ENCODE data around the gene XPR1. TPM values are rescaled to one million over a fixed set of nuclear protein-coding genes. Genes with fewer than 3 reads are reported as not detected.

Gene XPR1
- total RNA-seq, 1 donor from 2014 or later: 37.9 TPM

DNA sequence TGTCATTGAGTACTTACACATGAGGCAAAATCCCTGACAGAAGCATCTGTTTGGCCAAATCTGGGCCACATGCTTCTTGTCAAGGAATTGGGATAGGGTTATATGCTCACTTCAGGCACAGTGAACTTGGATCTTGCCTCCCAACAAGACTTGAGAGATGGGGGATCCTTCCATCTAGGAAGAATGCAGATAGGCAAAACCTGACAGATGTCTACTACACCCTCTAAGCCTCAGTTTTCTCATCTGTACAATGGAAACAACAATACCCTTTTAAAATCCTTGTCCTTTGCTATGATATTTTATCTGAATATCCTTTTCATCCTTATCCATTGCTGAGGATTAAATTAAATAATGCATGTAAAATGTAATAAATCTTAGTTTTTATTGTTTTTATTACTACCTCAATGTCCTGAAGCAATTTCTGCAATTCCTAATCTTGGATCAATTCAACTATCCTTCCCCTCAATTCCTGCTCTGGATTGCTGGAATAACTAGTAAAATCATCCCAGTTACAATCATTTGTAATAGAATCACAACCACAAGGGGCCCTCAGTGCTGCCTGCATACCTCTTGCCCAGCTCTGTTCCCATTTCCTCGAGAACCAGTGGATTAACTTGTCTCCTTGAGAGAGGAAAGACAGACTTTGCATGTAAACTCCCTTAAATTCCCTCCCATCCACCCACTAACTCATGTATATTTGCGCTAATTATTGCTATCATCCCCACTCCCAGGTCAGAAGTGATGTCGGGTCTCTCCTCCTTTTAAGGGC, 8.1 kb upstream of the XPR1 start:
- Mint-ChIP-seq H3K4me3 (no peak overlapping the region), H3K36me3 (no peaks in the 10 kb centered on the region), H3K4me1 (peaks cover 4% of the 10 kb centered on the region), H3K27ac (no peak overlapping the region), H3K9me3 (no peaks in the 10 kb centered on the region), H3K27me3 (ENCODE audit: low read depth) (no peaks in the 10 kb centered on the region)
- TF ChIP-seq, protein P1, sequence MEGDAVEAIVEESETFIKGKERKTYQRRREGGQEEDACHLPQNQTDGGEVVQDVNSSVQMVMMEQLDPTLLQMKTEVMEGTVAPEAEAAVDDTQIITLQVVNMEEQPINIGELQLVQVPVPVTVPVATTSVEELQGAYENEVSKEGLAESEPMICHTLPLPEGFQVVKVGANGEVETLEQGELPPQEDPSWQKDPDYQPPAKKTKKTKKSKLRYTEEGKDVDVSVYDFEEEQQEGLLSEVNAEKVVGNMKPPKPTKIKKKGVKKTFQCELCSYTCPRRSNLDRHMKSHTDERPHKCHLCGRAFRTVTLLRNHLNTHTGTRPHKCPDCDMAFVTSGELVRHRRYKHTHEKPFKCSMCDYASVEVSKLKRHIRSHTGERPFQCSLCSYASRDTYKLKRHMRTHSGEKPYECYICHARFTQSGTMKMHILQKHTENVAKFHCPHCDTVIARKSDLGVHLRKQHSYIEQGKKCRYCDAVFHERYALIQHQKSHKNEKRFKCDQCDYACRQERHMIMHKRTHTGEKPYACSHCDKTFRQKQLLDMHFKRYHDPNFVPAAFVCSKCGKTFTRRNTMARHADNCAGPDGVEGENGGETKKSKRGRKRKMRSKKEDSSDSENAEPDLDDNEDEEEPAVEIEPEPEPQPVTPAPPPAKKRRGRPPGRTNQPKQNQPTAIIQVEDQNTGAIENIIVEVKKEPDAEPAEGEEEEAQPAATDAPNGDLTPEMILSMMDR (IDR thresholded peaks at IDR 0.05; ENCODE audit: unreplicated experiment): no peak
- no peak for DNase-seq (ENCODE audit: low spot score in 2 of 2, unreplicated experiment in 2 of 2)

DNA sequence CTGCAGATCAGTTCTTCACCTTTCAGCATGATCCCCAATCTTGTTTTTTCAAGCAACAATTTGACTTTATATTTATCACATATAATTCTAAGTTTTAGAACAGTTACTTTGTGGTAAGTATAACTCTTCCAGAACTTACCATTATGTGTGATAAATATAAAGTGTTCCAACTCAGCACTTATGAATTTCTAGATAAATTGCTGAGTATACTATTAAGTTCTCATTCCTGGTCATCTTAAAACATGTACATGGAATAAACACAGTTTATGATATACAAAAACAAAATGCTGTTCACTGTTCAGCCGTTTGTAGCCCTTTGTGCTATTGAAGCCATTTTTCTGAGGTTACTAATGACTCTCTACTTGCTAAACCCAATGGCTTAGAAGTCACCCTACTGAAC, 5.1 kb upstream of the XPR1 start:
- Mint-ChIP-seq H3K4me1 (peaks cover 10% of the 10 kb centered on the region), H3K36me3 (no peaks in the 10 kb centered on the region), H3K4me3 (no peak overlapping the region), H3K27me3 (ENCODE audit: low read depth) (no peaks in the 10 kb centered on the region), H3K27ac (no peak overlapping the region), H3K9me3 (no peaks in the 10 kb centered on the region)
- no peak for DNase-seq (ENCODE audit: low spot score in 2 of 2, unreplicated experiment in 2 of 2)
- TF ChIP-seq, protein P1 (IDR thresholded peaks at IDR 0.05; ENCODE audit: unreplicated experiment): no peak

DNA sequence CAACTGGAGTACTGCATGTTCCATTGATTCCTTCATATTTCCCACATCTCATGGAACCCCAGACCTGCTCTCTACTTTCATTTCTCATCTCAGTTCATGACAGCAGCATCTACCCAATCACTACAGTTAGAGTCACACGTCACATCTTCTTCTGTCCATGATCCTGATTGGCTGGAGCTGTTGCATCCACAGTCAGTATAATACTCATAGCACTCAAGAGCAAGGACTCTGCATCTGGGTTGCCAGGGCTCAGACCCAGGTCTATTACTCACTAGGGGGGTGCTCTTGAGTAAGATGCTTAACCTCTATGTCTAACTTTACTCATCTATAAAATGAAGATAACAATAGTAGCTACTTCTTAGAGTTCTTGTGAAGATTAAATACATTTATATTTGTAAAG, 4.4 kb upstream of the XPR1 start:
- TF ChIP-seq, protein P1 (IDR thresholded peaks at IDR 0.05; ENCODE audit: unreplicated experiment): no peak
- Mint-ChIP-seq H3K9me3 (no peaks in the 10 kb centered on the region), H3K4me1 (peaks cover 10% of the 10 kb centered on the region), H3K27ac (no peak overlapping the region), H3K27me3 (ENCODE audit: low read depth) (no peaks in the 10 kb centered on the region), H3K36me3 (no peaks in the 10 kb centered on the region), H3K4me3 (no peak overlapping the region)
- DNase-seq (ENCODE audit: low spot score in 2 of 2, unreplicated experiment in 2 of 2): no peak

DNA sequence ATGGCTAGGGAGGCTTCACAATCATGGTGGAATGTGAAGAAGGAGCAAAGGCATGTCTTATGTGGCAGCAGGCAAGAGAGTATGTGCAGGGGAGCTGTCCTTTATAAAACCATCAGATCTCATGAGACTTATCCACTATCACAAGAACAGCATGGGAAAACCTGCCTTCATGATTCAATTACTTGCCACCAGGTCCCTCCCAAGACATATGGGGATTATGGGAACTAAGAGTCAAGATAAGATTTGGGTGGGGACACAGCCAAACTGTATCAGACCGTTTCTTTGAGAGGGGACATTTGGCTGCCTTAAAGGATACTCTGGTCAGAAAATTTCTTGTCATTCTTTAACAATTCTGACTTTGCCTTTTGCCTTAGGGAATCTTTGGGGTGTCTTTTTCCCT, 3.2 kb upstream of the XPR1 start:
- no peaks in the 10 kb centered on the region for H3K27me3 Mint-ChIP-seq (ENCODE audit: low read depth)
- no peaks in the 10 kb centered on the region for H3K9me3 Mint-ChIP-seq
- H3K4me3 Mint-ChIP-seq: no peak overlapping the region
- no peak for DNase-seq (ENCODE audit: low spot score in 2 of 2, unreplicated experiment in 2 of 2)
- no peak overlapping the region for H3K27ac Mint-ChIP-seq
- H3K36me3 Mint-ChIP-seq: no peaks in the 10 kb centered on the region
- H3K4me1 Mint-ChIP-seq: peaks cover 10% of the 10 kb centered on the region
- TF ChIP-seq, protein P1 (IDR thresholded peaks at IDR 0.05; ENCODE audit: unreplicated experiment): no peak

DNA sequence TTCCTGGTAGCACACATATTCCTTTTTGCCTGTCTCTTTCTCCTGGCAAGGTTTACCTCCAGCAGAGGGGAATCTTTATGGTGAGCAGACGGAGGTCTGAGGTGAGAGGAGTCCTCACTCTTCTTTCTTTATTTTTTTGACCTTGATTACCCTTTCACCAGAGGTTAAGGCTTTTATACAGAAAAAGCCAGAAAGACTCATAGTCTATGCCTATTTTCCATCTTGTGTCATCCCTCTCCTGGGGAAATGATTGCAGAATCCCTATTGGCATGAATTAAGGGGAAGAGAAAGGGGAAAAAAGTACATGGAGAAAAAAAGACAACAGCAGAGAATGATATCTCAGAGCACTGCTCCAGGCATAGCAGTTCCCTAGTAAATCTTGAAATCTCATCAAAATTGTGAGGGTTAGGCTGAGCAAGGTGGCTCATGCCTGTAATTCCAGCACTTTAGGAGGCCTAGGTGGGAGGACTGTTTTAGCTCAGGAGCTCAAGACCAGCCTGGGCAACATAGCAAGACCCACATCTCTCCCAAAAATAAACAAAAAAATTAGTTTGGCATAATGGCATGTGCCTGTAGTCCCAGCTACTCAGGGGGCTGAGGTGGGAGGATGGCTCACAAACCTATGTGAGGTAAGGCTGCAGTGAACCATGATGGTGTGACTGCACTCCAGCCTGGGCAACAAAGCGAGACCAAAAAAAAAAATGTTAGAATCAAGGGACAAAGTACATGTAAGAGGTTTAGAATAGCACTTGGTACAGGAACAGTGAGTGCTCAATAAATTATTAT, 1.2 kb upstream of the XPR1 start:
- H3K36me3 Mint-ChIP-seq: no peaks in the 10 kb centered on the region
- no peak for DNase-seq (ENCODE audit: low spot score in 2 of 2, unreplicated experiment in 2 of 2)
- no peaks in the 10 kb centered on the region for H3K9me3 Mint-ChIP-seq
- H3K4me1 Mint-ChIP-seq: peaks cover 7% of the 10 kb centered on the region
- H3K4me3 Mint-ChIP-seq: no peak overlapping the region
- TF ChIP-seq, protein P1 (IDR thresholded peaks at IDR 0.05; ENCODE audit: unreplicated experiment): no peak
- no peaks in the 10 kb centered on the region for H3K27me3 Mint-ChIP-seq (ENCODE audit: low read depth)
- H3K27ac Mint-ChIP-seq: no peak overlapping the region
